HG03571 (cell line): ENCODE results near the gene MYO9B.

Source experiments
- ATAC-seq: cut with Tn5 transposase; IDR thresholded peaks from one replicate; pipeline ENCODE4 v1.9.1; 2021; ENCODE audit not compliant: unreplicated experiment

MYO9B gene

DNA sequence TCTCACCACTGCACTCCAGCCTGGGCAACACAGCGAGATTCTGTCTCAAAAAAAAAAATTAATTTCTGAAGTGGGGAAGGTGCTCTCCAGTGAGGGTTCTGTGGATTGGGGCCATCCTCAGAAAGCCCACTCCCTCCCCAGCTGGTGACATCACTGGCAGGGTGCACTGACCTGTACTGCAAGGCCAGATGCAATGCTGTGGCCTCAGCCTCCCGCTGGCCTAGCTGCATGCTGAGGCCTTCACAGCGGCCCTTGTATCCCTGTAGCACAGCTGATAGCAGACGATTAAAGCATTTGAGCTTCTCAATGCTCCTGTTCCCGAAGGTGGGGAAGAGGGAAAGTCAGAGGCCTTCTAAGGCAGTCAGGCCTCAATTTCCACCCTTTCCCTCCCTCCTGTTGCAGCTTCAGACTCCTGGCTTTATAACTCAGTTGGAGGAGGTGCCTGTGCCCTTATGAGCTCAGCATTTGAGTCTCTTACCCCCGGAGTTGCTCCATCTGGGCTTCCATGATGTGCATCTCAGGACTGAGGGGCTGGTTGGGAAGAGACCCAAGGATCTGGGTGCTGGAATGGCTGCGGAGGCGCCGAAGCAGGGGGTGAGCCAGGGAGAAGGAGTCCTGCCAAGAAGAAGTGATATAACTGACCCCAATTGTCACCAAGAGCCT, 183.7 kb downstream of the MYO9B start:
- ATAC-seq, result no peak

DNA sequence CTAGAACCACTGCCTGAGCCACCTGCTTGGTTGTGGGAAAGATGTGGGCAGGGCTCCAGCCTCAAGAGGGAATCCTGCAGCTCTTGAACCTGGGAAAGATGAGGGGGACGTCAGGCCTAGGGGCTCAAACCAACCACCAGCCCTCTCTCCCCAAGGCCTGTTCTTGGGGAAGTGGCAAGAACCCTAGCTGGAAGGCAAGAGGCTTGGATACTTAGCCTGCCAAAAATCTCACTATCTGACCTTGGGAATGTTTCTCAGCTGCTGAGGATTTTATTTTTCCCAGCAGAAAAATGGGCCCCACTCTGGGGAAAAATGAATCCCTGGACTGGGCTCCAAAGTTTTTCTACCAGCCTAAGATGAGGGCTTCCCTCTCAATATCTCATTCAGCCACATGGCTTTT, 184.4 kb downstream of the MYO9B start:
- ATAC-seq, result no peak

DNA sequence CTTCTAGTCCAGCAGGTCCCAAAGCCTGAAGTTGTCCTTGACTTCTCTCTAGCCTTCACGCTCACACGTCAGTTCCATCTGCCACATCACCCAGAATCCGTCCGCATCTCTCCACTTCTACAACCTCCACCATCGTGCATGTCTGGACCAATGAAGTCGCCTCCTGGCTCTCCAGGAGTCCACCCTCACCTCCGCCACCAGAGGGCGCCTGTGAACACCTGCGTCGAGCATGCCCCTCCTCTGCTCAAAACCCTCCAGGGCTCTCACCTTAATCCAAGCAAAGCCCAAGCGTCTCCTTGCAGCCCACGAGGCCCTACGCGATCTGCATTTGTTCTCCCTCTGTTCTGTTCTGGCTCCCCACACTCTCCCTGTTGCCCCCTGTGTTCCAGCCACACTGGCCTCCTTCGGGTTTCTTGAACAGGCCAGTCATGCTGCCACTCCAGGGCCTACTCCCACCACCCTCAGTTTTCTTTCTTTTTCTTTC, 185.3 kb downstream of the MYO9B start:
- peak; percentile 76 for ATAC-seq

DNA sequence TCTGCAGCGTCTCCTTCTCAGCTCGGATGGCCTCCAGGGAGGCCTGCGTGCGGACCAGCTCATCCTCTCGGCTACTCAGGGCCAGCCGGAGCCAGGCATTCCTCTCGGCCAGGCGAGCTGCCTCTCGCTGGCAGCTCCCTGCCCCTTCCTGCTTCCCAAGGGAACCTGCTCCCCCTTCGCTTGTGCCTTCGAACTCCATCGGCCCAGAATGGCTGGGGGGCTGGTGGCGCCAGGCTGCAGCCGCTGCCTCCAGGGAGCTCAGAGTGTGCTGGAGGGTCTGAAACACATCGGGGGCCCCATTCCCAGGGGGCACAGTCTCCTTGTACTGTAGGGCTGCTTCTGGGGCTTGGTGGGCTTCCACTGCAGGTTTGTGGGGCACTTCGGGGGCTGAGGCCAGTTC, 187.0 kb downstream of the MYO9B start:
- ATAC-seq, result no peak
